22Rv1 (cell line): ENCODE data around the gene USP4.
"Not testable (repeated sequence)": the region's sequence is repeated elsewhere in the genome, so short reads cannot be mapped to it uniquely, and the experiment has no call there.

Experiments
- H3K27ac ChIP-seq: fragments of 450-650 bp; 2 replicates; pipeline ENCODE4 v1.5.1; 2017
- ZFX ChIP-seq: fragments of 450-650 bp; IDR thresholded peaks from 2 replicates; pipeline ENCODE4 v1.6.1; 2017; ENCODE audit warnings: antibody characterized with exemption, borderline replicate concordance
- TF ChIP-seq, protein P1 (sequence below): fragments of 450-650 bp; IDR thresholded peaks from 2 replicates; pipeline ENCODE4 v1.5.1; 2017; ENCODE audit warnings: mild to moderate bottlenecking

The USP4 gene

DNA sequence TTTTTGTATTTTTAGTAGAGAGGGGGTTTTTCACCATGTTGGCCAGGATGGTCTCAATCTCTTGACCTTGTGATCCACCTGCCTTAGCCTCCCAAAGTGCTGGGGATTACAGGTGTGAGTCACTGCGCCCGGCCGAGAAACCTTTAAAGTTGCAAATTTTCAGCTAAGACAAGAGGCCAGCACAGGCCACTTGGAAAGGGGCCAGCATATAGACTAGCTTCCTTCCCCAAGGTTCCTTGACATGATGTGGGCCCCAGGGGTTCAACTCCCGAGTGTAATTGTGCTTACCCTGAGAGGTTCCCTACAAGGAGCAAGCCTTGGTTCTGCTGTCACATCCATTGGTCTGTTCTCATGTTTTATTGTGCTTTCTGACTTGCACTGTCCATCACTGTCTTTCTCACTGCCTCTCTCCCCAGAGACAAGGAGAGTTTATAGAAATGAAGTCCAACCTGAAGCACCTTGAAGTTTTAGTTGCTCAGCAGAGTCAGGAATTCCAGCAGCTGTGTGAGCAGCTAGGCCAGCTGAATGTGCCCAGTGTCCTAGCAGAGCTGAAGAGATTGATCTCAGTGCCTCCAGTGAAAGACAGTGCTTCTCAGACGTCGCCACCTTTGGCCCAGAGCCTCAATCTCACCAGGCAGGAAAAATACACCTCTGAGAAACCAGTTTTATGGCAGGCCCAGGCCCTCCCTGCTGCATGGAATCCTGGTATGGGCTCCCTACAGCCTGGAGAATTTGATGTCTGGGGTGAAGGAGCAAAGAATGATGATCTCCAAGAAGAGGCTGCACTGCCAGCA lies 83.9 kb downstream of the USP4 start:
- no peak for TF ChIP-seq ZFX
- TF ChIP-seq, protein P1, sequence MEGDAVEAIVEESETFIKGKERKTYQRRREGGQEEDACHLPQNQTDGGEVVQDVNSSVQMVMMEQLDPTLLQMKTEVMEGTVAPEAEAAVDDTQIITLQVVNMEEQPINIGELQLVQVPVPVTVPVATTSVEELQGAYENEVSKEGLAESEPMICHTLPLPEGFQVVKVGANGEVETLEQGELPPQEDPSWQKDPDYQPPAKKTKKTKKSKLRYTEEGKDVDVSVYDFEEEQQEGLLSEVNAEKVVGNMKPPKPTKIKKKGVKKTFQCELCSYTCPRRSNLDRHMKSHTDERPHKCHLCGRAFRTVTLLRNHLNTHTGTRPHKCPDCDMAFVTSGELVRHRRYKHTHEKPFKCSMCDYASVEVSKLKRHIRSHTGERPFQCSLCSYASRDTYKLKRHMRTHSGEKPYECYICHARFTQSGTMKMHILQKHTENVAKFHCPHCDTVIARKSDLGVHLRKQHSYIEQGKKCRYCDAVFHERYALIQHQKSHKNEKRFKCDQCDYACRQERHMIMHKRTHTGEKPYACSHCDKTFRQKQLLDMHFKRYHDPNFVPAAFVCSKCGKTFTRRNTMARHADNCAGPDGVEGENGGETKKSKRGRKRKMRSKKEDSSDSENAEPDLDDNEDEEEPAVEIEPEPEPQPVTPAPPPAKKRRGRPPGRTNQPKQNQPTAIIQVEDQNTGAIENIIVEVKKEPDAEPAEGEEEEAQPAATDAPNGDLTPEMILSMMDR = no peak
- no peak overlapping the region for H3K27ac ChIP-seq

DNA sequence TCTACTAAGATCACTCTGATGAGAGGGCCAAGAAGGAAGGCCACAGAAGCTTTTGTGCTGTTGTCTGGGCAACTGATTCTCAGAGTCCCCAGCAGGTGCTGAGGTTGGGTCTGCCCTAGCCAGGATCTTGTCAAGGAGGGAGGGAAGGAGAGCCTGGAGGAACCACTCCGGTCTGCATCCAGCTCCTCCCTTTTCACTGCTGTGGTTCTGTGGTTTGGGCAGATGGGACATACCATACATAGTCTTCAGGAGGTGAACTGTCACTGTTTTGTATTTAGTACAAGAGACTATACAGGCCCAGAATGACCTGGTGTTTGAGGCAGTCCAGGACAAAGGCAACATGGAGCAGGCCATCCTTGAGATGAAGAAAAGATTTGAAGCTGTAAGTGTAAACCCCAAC lies 84.7 kb downstream of the USP4 start:
- no peak overlapping the region for H3K27ac ChIP-seq
- TF ChIP-seq, protein P1 = no peak
- TF ChIP-seq ZFX = no peak

DNA sequence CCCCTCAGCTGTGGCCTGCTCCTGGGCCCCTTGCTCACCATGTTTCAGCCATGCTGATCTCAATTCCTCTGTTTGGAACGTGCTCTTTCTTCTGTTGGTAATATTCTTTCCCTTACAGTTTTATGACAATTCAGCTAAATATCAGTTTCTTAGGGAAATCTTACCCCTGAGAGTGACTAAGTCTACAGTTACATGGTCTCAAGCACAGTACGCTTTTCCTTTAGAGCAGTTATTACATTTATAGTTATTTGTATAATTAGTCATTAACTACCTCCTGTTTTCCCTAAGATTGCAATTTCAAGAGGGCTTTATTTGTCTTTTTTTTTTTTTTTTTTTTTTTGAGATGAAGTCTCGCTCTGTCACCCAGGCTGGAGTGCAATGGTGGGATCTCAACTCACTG lies 86.3 kb downstream of the USP4 start:
- TF ChIP-seq, protein P1 = no peak
- TF ChIP-seq ZFX = no peak
- H3K27ac ChIP-seq = no peak overlapping the region

DNA sequence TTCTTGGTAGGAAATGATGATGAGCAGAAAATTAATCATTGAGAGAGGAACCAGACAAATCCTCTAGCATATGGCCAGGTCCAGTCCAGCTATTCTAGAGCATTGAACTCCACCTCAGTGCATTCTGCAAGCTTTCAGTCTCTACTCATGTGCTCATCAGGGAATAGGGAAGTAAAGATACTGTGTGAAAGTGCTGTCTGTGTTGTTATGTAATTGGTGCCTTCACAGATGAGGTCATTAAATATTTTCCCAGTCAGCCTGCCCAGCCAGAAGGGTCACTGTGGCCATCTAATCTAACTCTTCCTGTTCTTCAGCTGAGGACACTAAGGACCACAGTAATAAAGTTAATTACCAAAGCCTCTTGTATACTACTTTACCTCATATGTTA lies 91.0 kb downstream of the USP4 start:
- no peak overlapping the region for H3K27ac ChIP-seq
- TF ChIP-seq, protein P1 = no peak
- no peak for TF ChIP-seq ZFX

DNA sequence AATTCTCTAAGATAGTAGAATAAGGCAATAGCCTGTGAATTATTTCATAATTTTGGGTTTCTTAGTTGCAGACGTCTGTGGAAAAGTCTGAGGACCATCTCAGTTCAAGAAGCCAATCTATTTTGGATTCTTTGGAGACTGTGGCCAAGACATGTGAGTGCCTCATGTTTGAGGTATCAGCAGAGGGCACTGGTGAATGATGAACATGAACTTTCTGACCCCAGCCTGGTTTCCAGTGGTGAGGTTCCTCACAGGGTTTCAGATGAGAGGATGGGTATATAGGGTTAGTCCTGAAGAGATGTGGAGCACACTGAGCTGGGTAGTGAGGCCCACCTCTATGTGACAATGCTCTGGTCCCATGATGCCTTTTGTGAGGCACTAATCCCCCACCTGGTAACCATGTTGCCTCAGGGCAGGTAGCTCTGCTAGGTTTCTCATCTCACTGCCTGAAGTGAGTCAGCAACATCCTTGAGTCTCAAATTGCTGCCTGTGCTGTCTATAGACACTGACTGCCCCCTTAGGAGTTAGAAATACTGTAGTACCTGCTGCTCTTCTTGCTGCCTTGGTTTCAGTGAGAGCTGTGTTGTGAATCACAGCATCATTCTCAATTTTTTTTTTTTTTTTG lies 95.2 kb downstream of the USP4 start:
- TF ChIP-seq, protein P1 = no peak
- no peak for TF ChIP-seq ZFX
- H3K27ac ChIP-seq = no peak overlapping the region

DNA sequence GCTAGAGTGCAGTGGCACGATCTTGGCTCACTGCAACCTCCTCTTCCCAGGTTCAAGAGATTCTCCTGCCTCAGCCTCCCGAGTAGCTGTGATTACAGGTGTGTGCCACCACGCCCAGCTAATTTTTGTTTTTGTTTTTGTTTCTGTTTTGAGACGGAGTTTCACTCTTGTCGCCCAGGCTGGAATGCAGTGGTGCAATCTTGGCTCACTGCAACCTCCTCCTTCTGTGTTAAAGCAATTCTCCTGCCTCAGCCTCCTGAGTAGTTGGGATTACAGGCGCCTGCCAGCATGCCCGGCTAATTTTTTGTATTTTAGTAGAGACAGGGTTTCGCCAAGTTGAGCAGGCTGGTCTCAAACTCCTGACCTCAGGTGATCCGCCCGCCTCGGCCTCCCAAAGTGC lies 99.8 kb downstream of the USP4 start:
- not testable (repeated sequence) for H3K27ac ChIP-seq

DNA sequence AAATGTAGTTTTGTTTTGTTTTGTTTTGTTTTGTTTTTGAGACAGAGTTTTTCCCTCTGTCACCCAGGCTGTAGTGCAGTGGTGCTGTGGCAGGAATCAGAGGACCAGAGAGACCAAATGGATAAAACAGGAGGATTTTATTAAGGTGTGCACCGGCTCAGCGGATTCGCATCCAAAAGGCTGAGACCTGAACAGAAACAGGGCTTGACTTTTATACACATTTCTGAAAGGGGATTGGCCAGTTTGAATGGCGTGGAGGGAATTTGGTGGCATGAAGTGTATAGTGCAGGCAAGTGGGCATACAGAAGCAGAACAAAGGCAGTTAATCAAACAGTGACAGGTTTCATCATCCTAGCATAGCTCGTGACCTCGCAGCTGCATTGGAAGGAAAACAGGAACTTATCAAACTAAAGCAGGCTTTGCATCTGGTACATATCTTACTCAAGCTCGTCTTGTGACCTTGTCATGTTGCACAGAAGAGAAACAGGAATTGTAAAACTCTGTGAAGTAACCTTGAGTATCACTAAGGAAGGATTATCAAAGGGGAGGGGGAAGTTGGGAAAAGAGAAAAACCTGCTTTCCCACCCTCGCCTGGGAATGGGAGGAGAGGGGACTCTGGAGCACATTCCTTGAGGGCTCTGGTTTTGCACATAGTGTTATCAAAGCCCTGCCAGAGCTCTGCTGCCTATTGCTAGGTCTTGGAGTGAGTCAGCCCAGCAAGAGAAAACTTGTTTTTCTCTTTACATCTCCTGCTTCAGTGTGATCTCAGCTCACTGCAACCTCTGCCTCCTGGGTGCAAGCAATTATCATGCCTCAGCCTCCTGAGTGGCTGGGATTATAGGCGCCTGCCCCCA lies 101.4 kb downstream of the USP4 start:
- no peak overlapping the region for H3K27ac ChIP-seq
- TF ChIP-seq, protein P1 = no peak
